Transverse colon (tissue), 4 donors: ENCODE data around the gene NFIC. TPM values are rescaled to one million over a fixed set of nuclear protein-coding genes. Genes with fewer than 3 reads are reported as not detected.
A peak's percentile ranks its signal among the peaks of the same experiment; 100 is the strongest.

Source experiments
- DNase-seq: peaks from one replicate; pipeline ENCODE4 v3.0.0-alpha.2; 2019
- H3K27ac ChIP-seq, 4 donors: fragments of 200-600 bp; sonication (generic); 2 replicates each; pipeline ENCODE4 v1.5.1; 2016 to 2018; ENCODE audit warnings: inconsistent platforms in 4 of 4
- H3K27me3 ChIP-seq: fragments of 200-600 bp; sonication (generic); 2 replicates; pipeline ENCODE4 v1.5.1; 2017; ENCODE audit warnings: inconsistent platforms
- H3K36me3 ChIP-seq, 4 donors: fragments of 200-600 bp; sonication (generic); 2 replicates each; pipeline ENCODE4 v1.5.1; 2017 to 2019; ENCODE audit warnings: inconsistent platforms in 4 of 4
- H3K4me1 ChIP-seq, 4 donors: fragments of 200-600 bp; sonication (generic); 2 replicates each; pipeline ENCODE4 v1.5.1; 2017 to 2020; ENCODE audit warnings: inconsistent platforms in 4 of 4
- H3K4me3 ChIP-seq, 4 donors: fragments of 200-600 bp; sonication (generic); 1 replicate in 1 of 4; 2 replicates in 3 of 4; pipeline versions ENCODE4 v1.5.1 to v1.6.1; 2017 to 2019; ENCODE audit warnings: inconsistent platforms in 4 of 4
- H3K9me3 ChIP-seq, 2 donors: fragments of 200-600 bp; sonication (generic); 2 replicates each; pipeline ENCODE4 v1.5.1; 2017 to 2019; ENCODE audit warnings: inconsistent platforms in 2 of 2
- EP300 ChIP-seq: sonication (generic); formaldehyde crosslinking; IDR thresholded peaks from one replicate; pipeline ENCODE4 v1.6.1; 2017; ENCODE audit warnings: antibody characterized with exemption, low read depth
- POLR2A ChIP-seq: fragments of 450-650 bp; IDR thresholded peaks from one replicate; pipeline ENCODE4 v1.6.1; 2016; ENCODE audit warnings: antibody characterized with exemption, mild to moderate bottlenecking, moderate library complexity
- POLR2AphosphoS5 ChIP-seq, 3 donors: sonication (generic); formaldehyde crosslinking; IDR thresholded peaks; one replicate each; pipeline ENCODE4 v1.6.1; 2016; ENCODE audit warnings: antibody characterized with exemption in 3 of 3
- WGBS, 2 donors: methylation state at CpG; one replicate each; pipeline ENCODE4 v1.1.5; 2018; ENCODE audit warnings: low coverage in 1 of 2; 5-methylcytosine and 5-hydroxymethylcytosine counted together
- in situ Hi-C, 4 donors: fragments of 200-750 bp; cut with MboI; loops; one replicate each; pipeline versions ENCODE4 v1.15.0 to v1.15.1; 2017; ENCODE audit warnings: low sequenced_read_pairs in 3 of 4, low pct_ligation_motif_present in 1 of 4, low pct_unique_long_range_greater_than_20kb in 1 of 4
- intact Hi-C: fragments of 100-400 bp; cut with DNase I; formaldehyde crosslinking; loops from one replicate; pipeline ENCODE4 v1.15.1; 2023; ENCODE audit warnings: low total_unique reads
- total RNA-seq, 4 donors: library from RNA; depleted of rRNA; stranded (reverse); fragments of >200 nt; gene quantifications; one replicate each; pipeline ENCODE4 v1.1.0, GENCODE V29; 2016
- TF ChIP-seq, protein P1 (sequence below), 5 experiments: fragments of 200-600 bp in 3 of 5; fragments of 450-650 bp in 2 of 5; sonication (generic) in 3 of 5; IDR thresholded peaks; 1 replicate in 2 of 5; 2 replicates in 3 of 5; pipeline ENCODE4 v1.5.1; 2016 to 2017; ENCODE audit warnings: antibody characterized with exemption in 5 of 5, inconsistent platforms in 3 of 5, mild to moderate bottlenecking in 2 of 5, moderate library complexity in 1 of 5

Gene NFIC
- total RNA-seq, 4 donors from 2014 or later, result 39.9 to 145 (median 68.1) TPM

DNA sequence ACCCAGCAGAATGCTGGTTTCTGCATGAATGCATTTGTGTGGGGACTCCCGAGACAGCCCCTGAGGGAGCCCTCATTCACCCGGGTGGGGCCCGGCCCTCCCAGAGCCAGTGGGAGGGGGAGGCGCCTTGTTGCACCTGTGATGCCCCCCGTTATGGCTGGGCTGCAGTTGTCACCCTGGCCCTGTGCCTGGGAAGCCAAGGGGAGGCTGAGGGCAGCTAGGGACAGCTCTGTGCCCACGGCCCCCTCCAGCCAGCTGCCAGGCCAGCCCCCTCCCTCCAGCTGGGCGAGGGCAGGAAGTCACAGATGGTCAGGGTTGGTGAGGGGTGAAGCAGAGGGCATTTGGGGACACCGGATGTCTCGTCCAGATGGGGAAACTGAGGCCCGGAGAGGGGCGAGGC is 26.1 kb downstream of the NFIC start:
- intact Hi-C loops (no loop called here), in situ Hi-C loops (no loop called here)
- H3K36me3 ChIP-seq, result no peaks in the 10 kb centered on the region
- peaks cover 23 to 42% (median 36%) of the 10 kb centered on the region in 4 donors for H3K4me1 ChIP-seq
- TF ChIP-seq POLR2AphosphoS5 (IDR thresholded peaks at IDR 0.05) (no peak), POLR2A (no peak), EP300 (no peak)
- TF ChIP-seq, protein P1, sequence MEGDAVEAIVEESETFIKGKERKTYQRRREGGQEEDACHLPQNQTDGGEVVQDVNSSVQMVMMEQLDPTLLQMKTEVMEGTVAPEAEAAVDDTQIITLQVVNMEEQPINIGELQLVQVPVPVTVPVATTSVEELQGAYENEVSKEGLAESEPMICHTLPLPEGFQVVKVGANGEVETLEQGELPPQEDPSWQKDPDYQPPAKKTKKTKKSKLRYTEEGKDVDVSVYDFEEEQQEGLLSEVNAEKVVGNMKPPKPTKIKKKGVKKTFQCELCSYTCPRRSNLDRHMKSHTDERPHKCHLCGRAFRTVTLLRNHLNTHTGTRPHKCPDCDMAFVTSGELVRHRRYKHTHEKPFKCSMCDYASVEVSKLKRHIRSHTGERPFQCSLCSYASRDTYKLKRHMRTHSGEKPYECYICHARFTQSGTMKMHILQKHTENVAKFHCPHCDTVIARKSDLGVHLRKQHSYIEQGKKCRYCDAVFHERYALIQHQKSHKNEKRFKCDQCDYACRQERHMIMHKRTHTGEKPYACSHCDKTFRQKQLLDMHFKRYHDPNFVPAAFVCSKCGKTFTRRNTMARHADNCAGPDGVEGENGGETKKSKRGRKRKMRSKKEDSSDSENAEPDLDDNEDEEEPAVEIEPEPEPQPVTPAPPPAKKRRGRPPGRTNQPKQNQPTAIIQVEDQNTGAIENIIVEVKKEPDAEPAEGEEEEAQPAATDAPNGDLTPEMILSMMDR (IDR thresholded peaks at IDR 0.05), result no peak
- no peaks in the 10 kb centered on the region for H3K9me3 ChIP-seq
- 59% methylated on average over 11 of the region's 11 CpGs; no CpG with 5 or more reads in 1 of the 2 donors for WGBS, 2 donors
- peak overlapping the region in 2 of 4 donors; percentile 17 to 29 for H3K27ac ChIP-seq
- H3K27me3 ChIP-seq, result no peaks in the 10 kb centered on the region
- no peak for DNase-seq
- no peak overlapping the region for H3K4me3 ChIP-seq

DNA sequence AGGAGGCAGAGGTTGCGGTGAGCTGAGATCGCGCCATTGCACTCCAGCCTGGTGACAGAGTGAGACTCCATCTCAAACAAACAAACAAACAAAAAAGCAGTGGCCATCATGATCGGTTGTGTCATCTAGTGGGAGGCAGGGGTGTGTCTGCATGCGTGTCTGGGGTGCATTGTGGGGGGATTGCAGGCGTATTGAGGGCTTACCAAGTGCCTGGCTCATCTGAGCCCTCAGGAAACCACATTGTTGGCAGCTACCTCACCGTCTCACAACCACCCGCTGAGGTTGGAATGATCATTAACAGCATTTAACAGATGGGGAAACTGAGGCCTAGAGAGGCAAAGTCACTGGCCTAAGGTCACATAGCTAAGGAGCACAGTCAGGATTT is 30.5 kb downstream of the NFIC start:
- H3K27ac ChIP-seq, result peak overlapping the region; percentile 78 to 100 (median 96)
- H3K4me1 ChIP-seq, result peaks cover 21 to 38% (median 33%) of the 10 kb centered on the region in 4 donors
- in situ Hi-C loops (no loop called here), intact Hi-C loops (no loop called here)
- DNase-seq, result no peak
- WGBS, 2 donors, result 73% methylated on average over 8 of the region's 8 CpGs; no CpG with 5 or more reads in 1 of the 2 donors
- H3K27me3 ChIP-seq, result no peaks in the 10 kb centered on the region
- TF ChIP-seq EP300 (no peak), POLR2A (no peak), POLR2AphosphoS5 (IDR thresholded peaks at IDR 0.05) (no peak)
- TF ChIP-seq, protein P1 (IDR thresholded peaks at IDR 0.05), result no peak
- H3K36me3 ChIP-seq, result no peaks in the 10 kb centered on the region
- no peak overlapping the region for H3K4me3 ChIP-seq
- no peaks in the 10 kb centered on the region for H3K9me3 ChIP-seq

DNA sequence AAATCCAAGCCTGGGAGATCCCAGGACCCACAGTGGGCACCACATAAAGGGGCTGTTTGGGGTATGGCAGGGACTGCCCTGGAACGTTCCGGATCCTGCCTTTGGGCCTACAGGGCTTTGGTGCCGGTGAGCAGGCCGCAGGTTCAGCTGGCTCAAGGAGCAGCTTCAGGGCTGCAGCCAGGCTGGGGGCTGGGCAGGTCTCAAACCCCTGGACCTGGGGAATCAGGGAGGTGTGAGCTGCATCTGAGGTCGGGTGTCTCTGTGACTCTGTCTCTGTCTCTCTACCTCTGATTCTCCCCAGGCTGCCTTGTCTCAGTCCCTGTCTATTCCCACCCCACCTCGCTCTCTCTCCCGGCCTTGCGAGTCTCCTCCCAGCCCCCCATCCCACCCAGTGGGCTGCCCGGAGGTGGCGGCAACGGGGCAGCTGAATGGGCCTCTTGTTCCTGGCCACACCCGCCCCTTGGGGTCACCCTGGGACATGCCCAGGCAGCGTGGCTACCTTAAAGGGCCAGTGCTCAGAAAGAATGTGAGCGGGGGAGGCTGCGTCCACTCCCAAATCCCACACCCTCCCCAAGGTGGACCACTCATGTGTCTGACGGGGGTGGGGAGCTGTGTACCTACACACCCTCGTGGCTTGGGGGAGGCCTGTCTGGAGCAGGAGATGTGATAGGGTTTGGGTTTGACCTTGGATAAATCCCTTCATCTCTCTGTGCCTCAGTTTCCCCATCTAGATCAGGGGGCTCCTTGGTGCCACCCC is 31.1 kb downstream of the NFIC start:
- H3K4me1 ChIP-seq, result peaks cover 21 to 38% (median 33%) of the 10 kb centered on the region in 4 donors

More for the DNA sequence above, 31.1 kb downstream of the NFIC start:
- Histone ChIP-seq H3K9me3 (no peaks in the 10 kb centered on the region), H3K27me3 (no peaks in the 10 kb centered on the region), H3K4me3 (no peak overlapping the region), H3K27ac (peak overlapping the region; percentile 78 to 100 (median 96)), H3K36me3 (no peaks in the 10 kb centered on the region)
- WGBS, 2 donors, result 29% methylated on average over 15 of the region's 17 CpGs; no CpG with 5 or more reads in 1 of the 2 donors
- peak; percentile 44 for DNase-seq
- intact Hi-C loops, result no loop called here
- TF ChIP-seq POLR2AphosphoS5 (IDR thresholded peaks at IDR 0.05), result no peak
- TF ChIP-seq, protein P1 (IDR thresholded peaks at IDR 0.05), result no peak
- no peak for TF ChIP-seq EP300
- TF ChIP-seq POLR2A, result no peak
- in situ Hi-C loops, result no loop called here
